Neural progenitor cell (in vitro differentiated cells): ENCODE measurements around the gene DBH. TPM values are rescaled to one million over a fixed set of nuclear protein-coding genes. Genes with fewer than 3 reads are reported as not detected.
"Not testable (repeated sequence)": the region's sequence is repeated elsewhere in the genome, so short reads cannot be mapped to it uniquely, and the experiment has no call there.

ENCODE experiments used
- DNase-seq: peaks from one replicate; pipeline ENCODE4 v3.0.0-alpha.2; 2016; ENCODE audit warnings: low spot score
- H2AFZ ChIP-seq: fragments of 200-600 bp; sonication (generic); replicated peaks from 2 replicates; pipeline ENCODE4 v1.6.1; 2016; ENCODE audit warnings: antibody characterized with exemption
- H3F3A ChIP-seq: fragments of 200-600 bp; sonication (generic); 2 replicates; pipeline ENCODE4 v1.6.1; 2016; ENCODE audit warnings: antibody characterized with exemption, low read depth
- H3K27ac ChIP-seq: fragments of 200-600 bp; sonication (generic); 2 replicates; pipeline ENCODE4 v1.5.1; 2016; ENCODE audit warnings: mild to moderate bottlenecking
- H3K27me3 ChIP-seq: fragments of 200-600 bp; sonication (generic); 2 replicates; pipeline ENCODE4 v1.6.1; 2016; ENCODE audit warnings: mild to moderate bottlenecking, moderate library complexity
- H3K36me3 ChIP-seq: fragments of 200-600 bp; sonication (generic); 2 replicates; pipeline ENCODE4 v1.5.1; 2016
- H3K4me1 ChIP-seq: fragments of 200-600 bp; sonication (generic); 2 replicates; pipeline ENCODE4 v1.6.1; 2016; ENCODE audit warnings: mixed run types
- H3K4me2 ChIP-seq: fragments of 200-600 bp; sonication (generic); 2 replicates; pipeline ENCODE4 v1.6.1; 2016
- H3K4me3 ChIP-seq: fragments of 200-600 bp; sonication (generic); 2 replicates; pipeline ENCODE4 v1.5.1; 2016
- H3K79me2 ChIP-seq: fragments of 200-600 bp; sonication (generic); 2 replicates; pipeline ENCODE4 v1.6.1; 2016; ENCODE audit warnings: low read depth
- H3K9ac ChIP-seq: fragments of 200-600 bp; sonication (generic); 2 replicates; pipeline ENCODE4 v1.6.1; 2016
- H3K9me3 ChIP-seq: fragments of 200-600 bp; sonication (generic); 2 replicates; pipeline ENCODE4 v1.5.1; 2016; ENCODE audit warnings: low read depth
- H4K20me1 ChIP-seq: fragments of 200-600 bp; sonication (generic); 2 replicates; pipeline ENCODE4 v1.6.1; 2016; ENCODE audit warnings: low read depth
- H3K27ac Mint-ChIP-seq: 3 replicates; pipeline ENCODE4 v1.8.0; 2021; ENCODE audit warnings: mixed read lengths
- H3K27me3 Mint-ChIP-seq: 2 replicates; pipeline ENCODE4 v1.8.0; 2022; ENCODE audit warnings: low read depth, mild to moderate bottlenecking, inconsistent platforms, moderate library complexity, mixed read lengths; ENCODE audit not compliant: insufficient read depth
- H3K36me3 Mint-ChIP-seq: 3 replicates; pipeline ENCODE4 v1.8.0; 2021; ENCODE audit warnings: mixed read lengths
- H3K4me1 Mint-ChIP-seq: 3 replicates; pipeline ENCODE4 v1.8.0; 2021; ENCODE audit warnings: mixed read lengths
- H3K4me3 Mint-ChIP-seq: 3 replicates; pipeline ENCODE4 v1.8.0; 2021; ENCODE audit warnings: mild to moderate bottlenecking, moderate library complexity, mixed read lengths
- H3K9me3 Mint-ChIP-seq: 3 replicates; pipeline ENCODE4 v1.8.0; 2020; ENCODE audit warnings: mixed read lengths
- CTCF ChIP-seq: fragments of 200-600 bp; sonication (generic); IDR thresholded peaks from 2 replicates; pipeline ENCODE4 v1.5.1; 2017; ENCODE audit warnings: antibody characterized with exemption, mild to moderate bottlenecking
- EZH2 ChIP-seq: fragments of 200-600 bp; sonication (generic); IDR thresholded peaks from 2 replicates; pipeline ENCODE4 v1.6.1; 2017; ENCODE audit warnings: antibody characterized with exemption, mild to moderate bottlenecking, moderate library complexity
- EZH2phosphoT487 ChIP-seq: fragments of 200-600 bp; sonication (generic); IDR thresholded peaks from 2 replicates; pipeline ENCODE4 v1.6.1; 2017; ENCODE audit warnings: antibody characterized with exemption
- total RNA-seq: library from RNA; depleted of rRNA; stranded (reverse); fragments of >200 nt; gene quantifications from 2 replicates; pipeline ENCODE4 v1.2.3, GENCODE V29; 2015; ENCODE audit warnings: low replicate concordance

DBH gene
- total RNA-seq, 1 donor from 2014 or later = not detected

GRCh38 chr9:133674091-133674490 lies 37.9 kb downstream of the DBH start:
- Mint-ChIP-seq H3K36me3 (no peaks in the 10 kb centered on the region), H3K4me1 (peaks cover 18% of the 10 kb centered on the region), H3K4me3 (no peak overlapping the region), H3K27ac (no peak overlapping the region), H3K27me3 (peaks cover 3% of the 10 kb centered on the region), H3K9me3 (no peaks in the 10 kb centered on the region)
- DNase-seq = no peak
- Histone ChIP-seq H3K27me3 (no peaks in the 10 kb centered on the region), H3F3A (no peaks in the 10 kb centered on the region), H4K20me1 (no peaks in the 10 kb centered on the region), H3K36me3 (no peaks in the 10 kb centered on the region), H3K27ac (no peak overlapping the region), H3K9me3 (no peaks in the 10 kb centered on the region), H3K79me2 (no peaks in the 10 kb centered on the region), H3K4me3 (no peak overlapping the region), H3K4me1 (no peaks in the 10 kb centered on the region), H3K9ac (no peak overlapping the region), H3K4me2 (no peak overlapping the region), H2AFZ (no peak overlapping the region)
- TF ChIP-seq EZH2 = no peak
- TF ChIP-seq CTCF = no peak
- TF ChIP-seq EZH2phosphoT487 = no peak

GRCh38 chr9:133675796-133676195 lies 39.6 kb downstream of the DBH start:
- not testable (repeated sequence) for H3K79me2 ChIP-seq, H3K9me3 ChIP-seq, H3K27ac Mint-ChIP-seq, H2AFZ ChIP-seq, DNase-seq, H3K9me3 Mint-ChIP-seq, H3K27me3 Mint-ChIP-seq, H3K9ac ChIP-seq, H3K4me3 Mint-ChIP-seq, H3K27me3 ChIP-seq, H3K36me3 ChIP-seq, H3F3A ChIP-seq, H4K20me1 ChIP-seq, H3K27ac ChIP-seq, H3K4me1 ChIP-seq, H3K4me3 ChIP-seq, H3K4me2 ChIP-seq, H3K36me3 Mint-ChIP-seq
- H3K4me1 Mint-ChIP-seq = peaks cover 19% of the 10 kb centered on the region

GRCh38 chr9:133676450-133676849 lies 40.3 kb downstream of the DBH start:
- no peak overlapping the region for H3K4me3 Mint-ChIP-seq

More at GRCh38 chr9:133676450-133676849, 40.3 kb downstream of the DBH start:
- Histone ChIP-seq H3K79me2 (no peaks in the 10 kb centered on the region), H3K36me3 (no peaks in the 10 kb centered on the region), H3K4me1 (no peaks in the 10 kb centered on the region), H3K9me3 (no peaks in the 10 kb centered on the region), H2AFZ (no peak overlapping the region), H3K4me2 (no peak overlapping the region), H3F3A (no peaks in the 10 kb centered on the region), H3K27ac (no peak overlapping the region), H3K4me3 (no peak overlapping the region), H3K27me3 (no peaks in the 10 kb centered on the region), H3K9ac (no peak overlapping the region), H4K20me1 (no peaks in the 10 kb centered on the region)
- DNase-seq = no peak
- TF ChIP-seq EZH2phosphoT487 = no peak
- no peak for TF ChIP-seq CTCF
- Mint-ChIP-seq H3K27me3 (peaks cover 5% of the 10 kb centered on the region), H3K36me3 (no peaks in the 10 kb centered on the region), H3K27ac (no peak overlapping the region), H3K4me1 (peaks cover 19% of the 10 kb centered on the region), H3K9me3 (no peaks in the 10 kb centered on the region)
